ENCODE data around the gene SLC7A5. TPM values are rescaled to one million over a fixed set of nuclear protein-coding genes. Genes with fewer than 3 reads are reported as not detected.

SLC7A5 gene
- total and polyA plus RNA-seq, 2 of the 13 experiments (the other 11 are each of a cell fraction or from before 2014, with no cell fraction given), result 79.6 to 155 TPM

- TF ChIP-seq ZNF672 (CRISPR knock-in tag; IDR thresholded peaks at IDR 0.05) (no peak), ZNF33A (CRISPR knock-in tag; IDR thresholded peaks at IDR 0.05; ENCODE audit: borderline replicate concordance) (peak; percentile 49; the same call in 1 of the 2 replicates), ZNF703 (CRISPR knock-in tag; IDR thresholded peaks at IDR 0.05; ENCODE audit: borderline replicate concordance) (no peak), TBL1XR1 (IDR thresholded peaks at IDR 0.05; ENCODE audit: borderline replicate concordance, low read length, partially characterized antibody) (peak; percentile 78), ARID5B (CRISPR knock-in tag; IDR thresholded peaks at IDR 0.05) (peak; percentile 86), HINFP (CRISPR knock-in tag; IDR thresholded peaks at IDR 0.05; ENCODE audit: low read depth) (peak; percentile 16; the same call in 1 of the 2 replicates), NFAT5 (CRISPR knock-in tag; IDR thresholded peaks at IDR 0.05) (peak; percentile 31; the same call in 1 of the 2 replicates), ZNF75D (CRISPR knock-in tag; IDR thresholded peaks at IDR 0.05; ENCODE audit: borderline replicate concordance) (no peak), HHEX (CRISPR knock-in tag; IDR thresholded peaks at IDR 0.05) (peak; percentile 72), ZNF264 (CRISPR knock-in tag; IDR thresholded peaks at IDR 0.05) (peak; percentile 92; the same call in 1 of the 2 replicates), ZNF792 (CRISPR knock-in tag; IDR thresholded peaks at IDR 0.05) (peak; percentile 71), HMGA1 (CRISPR knock-in tag; conservative IDR thresholded peaks at IDR 0.05) (no peak), PAXIP1 (CRISPR knock-in tag; conservative IDR thresholded peaks at IDR 0.05) (peak; percentile 98), KDM3A (CRISPR knock-in tag; IDR thresholded peaks at IDR 0.05; ENCODE audit: low read depth) (no peak)
These were observed 79.6 kb downstream of the SLC7A5 start (continued) for GRCh38 chr16:87789437-87790291.
